ENCODE measurements around the gene ODAD4. TPM values are rescaled to one million over a fixed set of nuclear protein-coding genes. Genes with fewer than 3 reads are reported as not detected.
"Not testable (repeated sequence)": the region's sequence is repeated elsewhere in the genome, so short reads cannot be mapped to it uniquely, and the experiment has no call there.

The ODAD4 gene
- total RNA-seq, 1 donor from 2014 or later, result 0.75 TPM

GRCh38 chr17:42002175-42002791 lies 71.9 kb downstream of the ODAD4 start:
- no peak for DNase-seq (ENCODE audit: low spot score)

- no peak for DNase-seq (ENCODE audit: low spot score)
Measured at GRCh38 chr17:42002792-42003301, 72.4 kb downstream of the ODAD4 start.

- DNase-seq (ENCODE audit: low spot score), result no peak
Measured at GRCh38 chr17:42005166-42005565, 74.7 kb downstream of the ODAD4 start.

GRCh38 chr17:42009170-42009569 lies 78.8 kb downstream of the ODAD4 start:
- no peak for DNase-seq (ENCODE audit: low spot score)

GRCh38 chr17:42010266-42010680 lies 79.9 kb downstream of the ODAD4 start:
- not testable (repeated sequence) for DNase-seq (ENCODE audit: low spot score)

- DNase-seq (ENCODE audit: low spot score), result no peak
Measured at GRCh38 chr17:42010898-42011516, 80.6 kb downstream of the ODAD4 start.

- DNase-seq (ENCODE audit: low spot score), result not testable (repeated sequence)
Measured at GRCh38 chr17:42012363-42012762, 81.9 kb downstream of the ODAD4 start.

- not testable (repeated sequence) for DNase-seq (ENCODE audit: low spot score)
Measured at GRCh38 chr17:42013740-42014139, 83.3 kb downstream of the ODAD4 start.

Other genes starting within 250 kb of the ODAD4 start
- 1,012 TPM for gene EIF1, start 241.7 kb upstream of the ODAD4 start, total RNA-seq
- not detected for gene GAST, start 218.3 kb upstream of the ODAD4 start, total RNA-seq
- gene HAP1, start 196.0 kb upstream of the ODAD4 start, total RNA-seq, result 0.47 TPM
- gene JUP, start 143.9 kb upstream of the ODAD4 start, total RNA-seq, result 277 TPM
- 7.8 TPM for gene P3H4, start 118.7 kb upstream of the ODAD4 start, total RNA-seq
- 42.0 TPM for gene FKBP10, start 117.6 kb upstream of the ODAD4 start, total RNA-seq
- gene NT5C3B, start 94.4 kb upstream of the ODAD4 start, total RNA-seq, result 36.3 TPM
- gene KLHL10, start 92.8 kb upstream of the ODAD4 start, total RNA-seq, result 0.44 TPM
- 15.6 TPM for gene KLHL11, start 65.2 kb upstream of the ODAD4 start, total RNA-seq
- 94.2 TPM for gene ACLY, start 11.7 kb upstream of the ODAD4 start, total RNA-seq
- 45.7 TPM for gene CNP, start 36.2 kb downstream of the ODAD4 start, total RNA-seq
- gene DNAJC7, start 86.8 kb downstream of the ODAD4 start, total RNA-seq, result 111 TPM
- 20.8 TPM for gene NKIRAS2, start 89.5 kb downstream of the ODAD4 start, total RNA-seq
- gene C17orf113, start 120.0 kb downstream of the ODAD4 start, total RNA-seq, result 1.9 TPM
- gene ZNF385C, start 167.9 kb downstream of the ODAD4 start, total RNA-seq, result 1.2 TPM
- gene DHX58, start 182.1 kb downstream of the ODAD4 start, total RNA-seq, result 31.3 TPM
- 62.8 TPM for gene KAT2A, start 190.8 kb downstream of the ODAD4 start, total RNA-seq
- gene HSPB9, start 192.2 kb downstream of the ODAD4 start, total RNA-seq, result not detected
- 120 TPM for gene RAB5C, start 224.4 kb downstream of the ODAD4 start, total RNA-seq

All from ureter (tissue), 1 donor.